ENCODE measurements around the gene TXLNB.

DNA sequence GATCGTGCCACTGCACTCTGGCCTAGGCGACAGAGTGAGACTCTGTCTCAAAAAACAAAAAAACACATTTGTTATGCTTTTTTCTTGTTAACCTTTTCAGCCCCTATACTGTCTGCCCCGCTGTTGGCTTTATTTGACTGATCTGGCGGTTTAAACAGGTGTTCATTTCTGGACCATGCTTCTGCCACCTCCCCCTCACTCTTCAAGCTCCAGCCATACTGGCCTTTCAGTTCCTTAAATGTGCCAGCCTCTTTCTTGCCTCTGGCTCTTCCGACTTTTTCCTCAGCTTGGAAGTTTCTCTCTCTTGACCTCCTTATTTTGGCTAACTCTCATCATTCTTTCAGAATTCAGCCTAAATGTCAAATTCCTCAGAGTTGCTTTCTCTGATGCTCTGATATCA lies 35.2 kb upstream of the TXLNB start:
- TF ChIP-seq, protein P1, sequence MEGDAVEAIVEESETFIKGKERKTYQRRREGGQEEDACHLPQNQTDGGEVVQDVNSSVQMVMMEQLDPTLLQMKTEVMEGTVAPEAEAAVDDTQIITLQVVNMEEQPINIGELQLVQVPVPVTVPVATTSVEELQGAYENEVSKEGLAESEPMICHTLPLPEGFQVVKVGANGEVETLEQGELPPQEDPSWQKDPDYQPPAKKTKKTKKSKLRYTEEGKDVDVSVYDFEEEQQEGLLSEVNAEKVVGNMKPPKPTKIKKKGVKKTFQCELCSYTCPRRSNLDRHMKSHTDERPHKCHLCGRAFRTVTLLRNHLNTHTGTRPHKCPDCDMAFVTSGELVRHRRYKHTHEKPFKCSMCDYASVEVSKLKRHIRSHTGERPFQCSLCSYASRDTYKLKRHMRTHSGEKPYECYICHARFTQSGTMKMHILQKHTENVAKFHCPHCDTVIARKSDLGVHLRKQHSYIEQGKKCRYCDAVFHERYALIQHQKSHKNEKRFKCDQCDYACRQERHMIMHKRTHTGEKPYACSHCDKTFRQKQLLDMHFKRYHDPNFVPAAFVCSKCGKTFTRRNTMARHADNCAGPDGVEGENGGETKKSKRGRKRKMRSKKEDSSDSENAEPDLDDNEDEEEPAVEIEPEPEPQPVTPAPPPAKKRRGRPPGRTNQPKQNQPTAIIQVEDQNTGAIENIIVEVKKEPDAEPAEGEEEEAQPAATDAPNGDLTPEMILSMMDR (IDR thresholded peaks at IDR 0.05), result no peak
- TF ChIP-seq POLR2A (IDR thresholded peaks at IDR 0.05) (no peak), EP300 (IDR thresholded peaks at IDR 0.05) (no peak)
